ENCODE measurements around the gene FBXL16.

DNA sequence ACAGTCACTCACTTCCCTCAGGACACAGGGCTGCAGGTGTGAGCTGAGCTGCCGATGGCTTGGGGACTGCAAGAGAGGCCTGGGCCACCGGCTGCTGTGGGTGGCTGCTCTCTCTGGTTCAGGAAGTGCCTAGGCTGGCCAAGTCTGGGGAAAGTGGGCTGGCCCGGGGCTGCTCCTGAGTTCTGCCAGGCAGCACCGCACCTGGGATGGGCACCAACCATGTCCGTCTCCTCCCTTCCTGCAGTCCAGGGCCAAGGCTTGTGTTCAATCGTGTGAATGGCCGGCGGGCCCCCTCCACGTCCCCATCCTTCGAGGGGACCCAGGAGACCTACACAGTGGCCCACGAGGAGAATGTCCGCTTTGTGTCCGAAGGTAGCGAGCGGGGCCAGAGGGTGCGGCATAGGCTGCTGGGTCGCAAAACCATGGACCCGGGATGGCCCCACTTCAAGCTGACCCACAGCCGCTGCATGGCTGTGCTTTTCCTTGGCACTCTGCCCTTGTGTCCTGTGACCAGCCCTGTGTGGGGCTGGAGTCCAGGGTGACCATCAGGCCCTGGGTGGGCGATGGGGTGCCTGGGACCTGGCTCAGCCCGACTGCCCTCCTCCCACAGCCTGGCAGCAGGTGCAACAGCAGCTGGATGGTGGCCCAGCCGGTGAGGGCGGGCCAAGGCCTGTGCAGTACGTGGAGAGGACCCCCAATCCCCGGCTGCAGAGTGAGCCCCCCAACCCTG is 58.3 kb downstream of the FBXL16 start:
- TF ChIP-seq, protein P1, sequence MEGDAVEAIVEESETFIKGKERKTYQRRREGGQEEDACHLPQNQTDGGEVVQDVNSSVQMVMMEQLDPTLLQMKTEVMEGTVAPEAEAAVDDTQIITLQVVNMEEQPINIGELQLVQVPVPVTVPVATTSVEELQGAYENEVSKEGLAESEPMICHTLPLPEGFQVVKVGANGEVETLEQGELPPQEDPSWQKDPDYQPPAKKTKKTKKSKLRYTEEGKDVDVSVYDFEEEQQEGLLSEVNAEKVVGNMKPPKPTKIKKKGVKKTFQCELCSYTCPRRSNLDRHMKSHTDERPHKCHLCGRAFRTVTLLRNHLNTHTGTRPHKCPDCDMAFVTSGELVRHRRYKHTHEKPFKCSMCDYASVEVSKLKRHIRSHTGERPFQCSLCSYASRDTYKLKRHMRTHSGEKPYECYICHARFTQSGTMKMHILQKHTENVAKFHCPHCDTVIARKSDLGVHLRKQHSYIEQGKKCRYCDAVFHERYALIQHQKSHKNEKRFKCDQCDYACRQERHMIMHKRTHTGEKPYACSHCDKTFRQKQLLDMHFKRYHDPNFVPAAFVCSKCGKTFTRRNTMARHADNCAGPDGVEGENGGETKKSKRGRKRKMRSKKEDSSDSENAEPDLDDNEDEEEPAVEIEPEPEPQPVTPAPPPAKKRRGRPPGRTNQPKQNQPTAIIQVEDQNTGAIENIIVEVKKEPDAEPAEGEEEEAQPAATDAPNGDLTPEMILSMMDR (conservative IDR thresholded peaks at IDR 0.05), result no peak
- TF ChIP-seq EZH2 (IDR thresholded peaks at IDR 0.05; ENCODE audit: low read depth), result no peak

All from PC-9 (cell line).